RPMI8226 (cell line): ENCODE results near the gene SLC24A2.

Source experiments
- DNase-seq: peaks from one replicate; pipeline ENCODE4 v3.0.0-alpha.2; 2015

Gene SLC24A2

GRCh38 chr9:19754921-19755320 lies 33.9 kb downstream of the SLC24A2 start:
- DNase-seq: no peak

- no peak for DNase-seq
Measured at GRCh38 chr9:19748278-19749126, 40.3 kb downstream of the SLC24A2 start.

- DNase-seq: no peak
Measured at GRCh38 chr9:19746223-19746622, 42.6 kb downstream of the SLC24A2 start.

- no peak for DNase-seq
Measured at GRCh38 chr9:19741178-19741577, 47.7 kb downstream of the SLC24A2 start.
